Measurements from ENCODE around the gene STXBP6. TPM values are rescaled to one million over a fixed set of nuclear protein-coding genes. Genes with fewer than 3 reads are reported as not detected.

Gene STXBP6
- total and polyA plus RNA-seq, 12 donors, result 12.2 to 49.0 (median 24.4) TPM

GRCh38 chr14:24948261-24948847 is 101.6 kb downstream of the STXBP6 start:
- Histone ChIP-seq H3K9me3 (peaks cover 0 to 3% (median 0%) of the 10 kb centered on the region in 11 donors), H3K36me3 (no peaks in the 10 kb centered on the region), H3K4me3 (no peak overlapping the region), H3K4me1 (peaks cover 0 to 27% (median 4%) of the 10 kb centered on the region in 9 donors), H3K27ac (no peak overlapping the region), H3K27me3 (no peaks in the 10 kb centered on the region)
- no peak for DNase-seq
- ATAC-seq, result no peak
- intact Hi-C loops (cut with DNase I), result no loop called here
- TF ChIP-seq CTCF (IDR thresholded peaks at IDR 0.05), result no peak
- WGBS, 2 donors, result 96 to 98% methylated on average over 1 of the region's 1 CpG

- 84 to 86% methylated on average over 6 of the region's 6 CpGs for WGBS, 2 donors
- H3K36me3 ChIP-seq, result no peaks in the 10 kb centered on the region
- ATAC-seq (no peak), DNase-seq (no peak)
- peaks cover 0 to 29% (median 5%) of the 10 kb centered on the region in 9 donors for H3K4me1 ChIP-seq
- H3K4me3 ChIP-seq, result no peak overlapping the region
- no peaks in the 10 kb centered on the region for H3K9me3 ChIP-seq
- intact Hi-C loops (cut with DNase I), result no loop called here
- no peak overlapping the region for H3K27ac ChIP-seq
- no peak for TF ChIP-seq CTCF (IDR thresholded peaks at IDR 0.05)
- no peaks in the 10 kb centered on the region for H3K27me3 ChIP-seq
Observed at GRCh38 chr14:24947131-24947530, 102.8 kb downstream of the STXBP6 start.

GRCh38 chr14:24944800-24945199 is 105.1 kb downstream of the STXBP6 start:
- TF ChIP-seq CTCF (IDR thresholded peaks at IDR 0.05), result no peak
- Histone ChIP-seq H3K36me3 (no peaks in the 10 kb centered on the region), H3K27ac (peak overlapping the region in 2 of 10 donors; percentile 19 to 37), H3K4me3 (no peak overlapping the region), H3K27me3 (no peaks in the 10 kb centered on the region), H3K9me3 (no peaks in the 10 kb centered on the region), H3K4me1 (peaks cover 0 to 34% (median 8%) of the 10 kb centered on the region in 9 donors)
- WGBS, 2 donors, result 25 to 70% methylated on average over 2 of the region's 2 CpGs
- intact Hi-C loops (cut with DNase I), result no loop called here
- ATAC-seq, result peak in 1 of 8 donors; percentile 58
- DNase-seq, result no peak

- Histone ChIP-seq H3K4me3 (no peak overlapping the region), H3K4me1 (peaks cover 0 to 34% (median 8%) of the 10 kb centered on the region in 9 donors), H3K9me3 (no peaks in the 10 kb centered on the region), H3K36me3 (no peaks in the 10 kb centered on the region), H3K27ac (peak overlapping the region in 3 of 10 donors; percentile 2 to 22 (median 15)), H3K27me3 (no peaks in the 10 kb centered on the region)
- DNase-seq (peak in 1 of 2 donors; percentile 12), ATAC-seq (peak in 5 of 8 donors; percentile 14 to 71 (median 36))
- WGBS, 2 donors, result 30 to 34% methylated on average over 3 of the region's 3 CpGs
- TF ChIP-seq CTCF (IDR thresholded peaks at IDR 0.05), result no peak
- intact Hi-C loops (cut with DNase I), result no loop called here
Observed at GRCh38 chr14:24943024-24943423, 106.9 kb downstream of the STXBP6 start.
